ENCODE measurements around the gene KIF1B.

The KIF1B gene

GRCh38 chr1:10325521-10325920 lies 115.2 kb downstream of the KIF1B start:
- DNase-seq = no peak

- no peak for DNase-seq
Observed at GRCh38 chr1:10326251-10326650, 115.9 kb downstream of the KIF1B start.

GRCh38 chr1:10328180-10328963 lies 118.0 kb downstream of the KIF1B start:
- no peak for DNase-seq

- DNase-seq = no peak
Observed at GRCh38 chr1:10337436-10337835, 127.1 kb downstream of the KIF1B start.

- peak in 49 of 56 donors; percentile 2 to 82 (median 47) for DNase-seq
Observed at GRCh38 chr1:10338047-10338446, 127.7 kb downstream of the KIF1B start.

GRCh38 chr1:10338611-10339010 lies 128.2 kb downstream of the KIF1B start:
- DNase-seq = no peak

- DNase-seq = no peak
Observed at GRCh38 chr1:10339036-10339567, 128.7 kb downstream of the KIF1B start.

GRCh38 chr1:10339815-10340214 lies 129.4 kb downstream of the KIF1B start:
- DNase-seq = peak in 54 of 56 donors; percentile 9 to 92 (median 72)

- peak in 1 of 56 donors; percentile 2 for DNase-seq
Observed at GRCh38 chr1:10340930-10341590, 130.7 kb downstream of the KIF1B start.

GRCh38 chr1:10347109-10347508 lies 136.7 kb downstream of the KIF1B start:
- DNase-seq = no peak

- DNase-seq = no peak
Observed at GRCh38 chr1:10353282-10353681, 142.9 kb downstream of the KIF1B start.

GRCh38 chr1:10353693-10354092 lies 143.3 kb downstream of the KIF1B start:
- DNase-seq = no peak

- no peak for DNase-seq
Observed at GRCh38 chr1:10360045-10360444, 149.7 kb downstream of the KIF1B start.

GRCh38 chr1:10361515-10361914 lies 151.1 kb downstream of the KIF1B start:
- DNase-seq = no peak

GRCh38 chr1:10368194-10368593 lies 157.8 kb downstream of the KIF1B start:
- DNase-seq = no peak

GRCh38 chr1:10374442-10374860 lies 164.1 kb downstream of the KIF1B start:
- no peak for DNase-seq

- peak in 32 of 56 donors; percentile 4 to 58 (median 20) for DNase-seq
Observed at GRCh38 chr1:10377365-10378029, 167.1 kb downstream of the KIF1B start.

- DNase-seq = peak in 26 of 56 donors; percentile 3 to 51 (median 16)
Observed at GRCh38 chr1:10378081-10378841, 167.9 kb downstream of the KIF1B start.

GRCh38 chr1:10379101-10379620 lies 168.8 kb downstream of the KIF1B start:
- DNase-seq = no peak

GRCh38 chr1:10379676-10380075 lies 169.3 kb downstream of the KIF1B start:
- no peak for DNase-seq
